CD4-positive, alpha-beta T cell treated with Interleukin-4 for 4 hours (primary cell): Measurements from ENCODE around the gene RB1.
"Not testable (repeated sequence)": the region's sequence is repeated elsewhere in the genome, so short reads cannot be mapped to it uniquely, and the experiment has no call there.

ENCODE experiments used
- DNase-seq: peaks from one replicate; pipeline ENCODE4 v3.0.0-alpha.2; 2020

The RB1 gene

DNA sequence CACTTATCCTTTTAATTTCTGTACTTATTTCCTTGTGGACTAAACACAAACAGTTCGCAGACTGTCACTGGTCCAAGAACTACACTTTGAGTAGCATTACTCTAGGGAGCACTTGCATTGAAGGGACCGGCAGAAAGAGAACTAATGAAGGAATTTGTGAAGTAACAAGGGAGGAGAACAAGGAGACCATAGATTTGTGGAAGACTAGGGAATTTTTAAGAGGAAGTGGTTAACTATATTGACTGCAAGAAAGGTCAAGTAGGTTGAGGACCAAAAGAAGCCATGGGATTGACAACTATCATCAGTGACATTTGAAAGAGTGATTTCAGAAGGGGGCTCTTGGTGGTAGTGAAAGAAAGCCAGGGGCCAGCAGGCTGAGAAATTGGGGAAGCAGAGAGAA lies 4.0 kb upstream of the RB1 start:
- no peak for DNase-seq

DNA sequence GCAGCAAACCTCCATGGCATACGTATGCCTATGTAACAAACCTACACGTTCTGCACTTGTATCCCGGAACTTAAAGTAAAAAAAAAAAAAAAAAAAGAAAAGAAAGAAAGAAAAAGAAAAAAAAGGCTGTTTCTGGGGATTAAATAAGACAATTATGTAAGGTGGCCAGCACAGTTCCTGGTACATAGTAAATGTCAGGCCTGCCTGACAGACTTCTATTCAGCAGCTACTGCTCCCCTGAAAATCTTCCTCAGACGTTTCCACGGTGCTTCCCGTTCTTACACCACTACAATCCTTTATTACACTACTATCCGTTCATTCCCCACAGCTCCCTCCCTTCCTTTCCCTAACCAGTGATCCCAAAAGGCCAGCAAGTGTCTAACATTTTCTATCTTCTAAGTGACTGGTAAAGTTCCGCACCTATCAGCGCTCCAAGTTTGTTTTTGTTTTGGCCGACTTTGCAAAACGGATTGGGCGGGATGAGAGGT lies 636 bp upstream of the RB1 start:
- peak; percentile 15 for DNase-seq

DNA sequence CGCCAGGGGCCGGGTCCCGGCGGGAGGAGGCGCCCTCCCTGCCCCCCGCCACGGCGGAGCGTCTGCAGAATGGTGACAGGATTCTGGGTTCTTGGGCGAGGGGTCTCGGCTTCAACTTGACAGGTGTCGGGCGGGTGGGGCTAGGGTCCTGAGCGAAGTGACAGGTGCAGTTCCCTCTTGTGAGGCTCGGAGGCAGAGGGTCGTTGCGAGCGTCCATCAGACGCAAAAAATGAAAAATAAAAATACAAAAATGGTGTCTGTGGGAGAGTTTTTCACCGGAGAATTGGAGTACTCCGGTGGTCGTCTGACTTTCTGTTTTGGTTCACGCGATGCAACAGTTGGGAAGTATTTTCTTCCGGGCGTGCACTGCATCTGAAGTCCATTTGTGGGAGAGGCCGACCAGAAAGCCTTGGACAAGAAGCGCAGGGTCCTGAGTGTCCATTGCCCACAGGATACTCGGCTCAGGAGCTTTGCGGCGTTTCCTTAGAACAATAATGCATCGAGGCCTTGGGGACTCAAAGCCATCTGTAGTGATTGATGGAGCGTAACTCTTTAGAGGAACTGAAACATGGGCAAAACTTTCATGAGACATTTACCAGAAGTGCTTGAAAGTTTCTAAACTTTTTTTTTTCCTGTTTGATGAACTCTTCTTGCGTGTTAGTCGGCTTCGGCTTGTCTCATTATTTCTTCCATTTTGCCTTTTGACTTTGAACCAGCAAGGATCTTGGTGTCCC lies 759 bp downstream of the RB1 start:
- DNase-seq: peak; percentile 24

DNA sequence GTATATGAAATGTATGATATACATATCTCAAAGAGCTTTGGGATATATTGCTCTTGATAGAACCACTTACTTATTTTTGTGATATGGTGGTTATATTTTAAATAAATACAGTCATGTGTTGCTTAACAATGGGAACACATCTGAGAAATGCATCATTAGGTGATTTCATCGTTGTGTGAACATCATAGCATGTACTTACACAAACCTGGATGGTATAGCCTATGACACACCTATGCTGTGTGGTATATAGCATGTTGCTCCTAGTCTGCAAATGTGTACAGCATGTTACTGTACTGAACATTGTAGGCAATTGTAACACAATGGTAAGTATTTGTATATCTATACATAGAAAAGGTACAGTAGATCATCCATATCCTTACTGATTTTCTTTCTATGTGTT lies 7.7 kb downstream of the RB1 start:
- no peak for DNase-seq

DNA sequence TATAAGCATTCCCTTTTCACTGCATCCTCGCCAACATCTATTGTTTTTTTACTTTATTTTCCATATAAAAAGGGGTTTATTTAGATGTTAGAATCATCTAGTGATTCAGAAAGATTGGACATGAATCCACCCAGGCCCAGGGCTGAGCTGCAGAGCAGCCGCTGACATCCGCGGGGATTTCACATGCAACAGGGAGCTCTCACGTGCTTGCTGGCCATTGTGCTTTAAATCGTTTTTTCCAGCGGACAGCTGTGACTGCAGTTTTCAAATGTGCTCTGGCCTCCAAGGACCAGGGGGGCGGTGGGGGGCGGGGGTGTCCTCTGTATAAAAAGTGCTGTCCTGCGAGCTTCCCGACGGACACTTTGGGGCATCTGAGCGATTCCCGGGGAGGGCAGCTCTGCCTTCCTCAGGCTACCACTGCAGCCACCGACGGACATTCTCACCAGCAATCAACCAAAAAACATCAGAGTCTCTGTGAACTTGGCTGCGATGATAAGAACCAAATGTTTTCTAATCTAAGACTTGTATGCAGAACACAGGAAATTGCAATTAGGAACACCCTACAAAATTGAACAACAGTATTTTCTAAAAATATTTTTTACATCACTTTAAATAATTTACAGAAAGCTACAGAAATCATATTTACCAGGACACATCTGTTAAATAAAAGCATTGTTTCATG lies 12.6 kb downstream of the RB1 start:
- DNase-seq: no peak

DNA sequence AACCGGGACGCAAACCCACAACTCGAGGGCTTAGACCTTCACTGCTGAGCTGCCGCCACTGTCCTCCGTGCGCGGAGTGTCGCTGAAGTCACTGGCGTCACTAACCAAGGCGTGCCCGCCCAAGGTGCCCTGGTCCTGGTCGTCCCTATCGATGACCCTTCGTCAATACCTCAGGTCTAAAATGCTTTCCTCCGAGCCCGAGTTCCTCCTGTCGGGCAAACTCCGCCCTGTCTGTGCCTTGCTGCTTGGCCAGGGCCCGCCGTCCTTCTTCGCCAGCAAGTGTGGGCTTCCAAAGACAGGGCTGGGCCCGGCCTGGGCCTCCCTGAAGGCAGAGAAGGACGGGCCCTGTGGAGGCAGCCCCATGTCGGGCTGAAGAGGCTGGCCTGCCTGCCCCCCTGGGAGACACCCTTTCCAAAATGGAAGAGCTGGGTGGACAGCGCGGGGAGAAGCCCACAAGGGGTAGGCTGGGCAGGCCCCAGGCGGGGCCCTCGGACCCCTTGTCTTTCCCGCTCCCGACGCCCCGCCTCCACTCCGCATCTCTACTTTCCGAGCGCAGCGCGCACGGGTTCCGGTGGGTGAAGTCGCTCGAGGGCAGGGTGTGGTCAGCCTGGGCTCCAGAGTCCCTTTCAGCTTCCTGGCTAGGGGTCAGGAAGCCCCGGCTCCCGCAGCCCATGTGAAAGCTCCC lies 13.4 kb downstream of the RB1 start:
- no peak for DNase-seq

DNA sequence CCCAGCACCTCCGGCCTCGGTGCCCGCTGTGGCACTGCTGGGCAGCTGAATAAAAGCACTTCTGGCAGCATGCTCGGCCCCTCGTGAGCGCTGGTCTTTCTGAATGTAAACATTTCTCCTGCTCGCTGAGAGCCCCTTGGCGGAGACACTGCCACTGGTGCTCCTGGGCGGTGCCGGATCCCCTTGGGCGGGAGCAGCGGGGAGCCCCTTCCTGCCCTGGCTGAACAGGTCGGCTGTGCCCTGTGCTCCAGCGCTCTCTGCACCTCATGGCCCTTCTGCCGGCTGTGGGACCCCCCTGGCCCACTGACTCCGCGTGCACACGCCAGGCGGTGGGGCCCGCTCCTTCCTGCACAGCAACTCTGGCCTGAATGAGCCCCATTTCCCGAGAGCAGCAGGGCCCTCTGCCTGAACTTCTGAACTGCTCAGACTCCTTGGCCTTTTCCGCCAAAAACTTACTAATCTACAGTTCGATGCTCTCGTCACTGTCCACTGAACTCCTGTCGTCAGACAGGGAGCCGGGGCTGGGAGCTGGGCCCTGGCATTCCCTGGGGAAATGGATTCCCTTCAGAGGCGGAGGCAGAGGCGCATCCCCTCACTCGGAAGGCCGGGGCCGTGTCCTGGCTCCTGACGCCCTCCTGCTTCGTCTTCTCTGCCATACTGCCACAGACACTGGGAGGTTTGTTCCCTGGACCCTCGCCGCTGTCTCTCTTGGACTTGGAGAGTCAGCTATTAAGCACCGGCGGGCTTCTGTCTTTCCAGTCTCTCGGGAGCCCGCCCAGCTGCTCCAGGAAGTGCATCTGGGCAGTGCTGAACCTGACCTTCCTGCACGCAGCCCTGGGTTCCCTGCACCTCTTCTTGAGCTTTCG lies 14.2 kb downstream of the RB1 start:
- no peak for DNase-seq

DNA sequence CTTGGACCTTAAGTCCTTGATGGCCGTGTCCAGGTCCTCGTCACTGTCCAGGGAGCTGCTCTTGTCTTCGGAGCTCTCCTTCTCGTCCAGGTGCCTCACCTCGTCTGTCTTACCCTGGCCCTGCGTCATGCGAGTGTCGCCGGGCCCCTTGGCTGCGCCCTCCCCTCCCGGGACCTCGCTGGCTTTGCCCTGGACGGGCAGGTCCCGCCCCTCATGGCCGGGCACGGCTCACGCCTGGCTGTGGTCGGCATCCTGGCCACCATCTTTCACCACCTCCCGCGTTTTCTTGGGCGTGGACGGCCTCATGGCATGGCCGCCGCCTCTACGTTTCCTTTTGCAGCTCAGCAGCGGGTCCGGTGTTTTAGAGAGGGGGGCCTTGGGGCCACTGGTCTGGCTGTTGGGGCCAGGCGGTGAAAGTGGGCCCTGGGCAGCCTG lies 14.8 kb downstream of the RB1 start:
- no peak for DNase-seq

DNA sequence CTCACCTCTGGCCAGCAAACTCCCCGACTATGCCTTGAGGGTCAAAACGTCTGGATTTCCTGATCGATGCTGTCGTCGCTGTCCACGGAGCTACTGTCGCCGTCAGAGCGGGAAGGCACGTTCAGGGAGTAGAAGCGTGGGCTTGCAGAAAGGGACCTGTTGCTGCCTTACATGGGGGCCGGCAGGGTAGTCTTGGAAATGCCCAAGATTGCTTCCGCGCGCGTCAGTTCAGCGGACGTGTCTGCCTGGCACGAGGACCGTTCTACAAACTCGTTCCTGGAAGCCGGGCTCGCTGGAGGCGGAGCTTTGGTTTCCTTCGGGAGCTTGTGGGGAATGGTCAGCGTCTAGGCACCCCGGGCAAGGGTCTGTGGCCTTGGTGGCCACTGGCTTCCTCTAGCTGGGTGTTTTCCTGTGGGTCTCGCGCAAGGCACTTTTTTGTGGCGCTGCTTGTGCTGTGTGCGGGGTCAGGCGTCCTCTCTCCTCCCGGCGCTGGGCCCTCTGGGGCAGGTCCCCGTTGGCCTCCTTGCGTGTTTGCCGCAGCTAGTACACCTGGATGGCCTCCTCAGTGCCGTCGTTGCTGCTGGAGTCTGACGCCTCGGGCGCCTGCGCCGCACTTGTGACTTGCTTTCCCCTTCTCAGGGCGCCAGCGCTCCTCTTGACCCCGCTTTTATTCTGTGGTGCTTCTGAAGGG lies 15.4 kb downstream of the RB1 start:
- no peak for DNase-seq

DNA sequence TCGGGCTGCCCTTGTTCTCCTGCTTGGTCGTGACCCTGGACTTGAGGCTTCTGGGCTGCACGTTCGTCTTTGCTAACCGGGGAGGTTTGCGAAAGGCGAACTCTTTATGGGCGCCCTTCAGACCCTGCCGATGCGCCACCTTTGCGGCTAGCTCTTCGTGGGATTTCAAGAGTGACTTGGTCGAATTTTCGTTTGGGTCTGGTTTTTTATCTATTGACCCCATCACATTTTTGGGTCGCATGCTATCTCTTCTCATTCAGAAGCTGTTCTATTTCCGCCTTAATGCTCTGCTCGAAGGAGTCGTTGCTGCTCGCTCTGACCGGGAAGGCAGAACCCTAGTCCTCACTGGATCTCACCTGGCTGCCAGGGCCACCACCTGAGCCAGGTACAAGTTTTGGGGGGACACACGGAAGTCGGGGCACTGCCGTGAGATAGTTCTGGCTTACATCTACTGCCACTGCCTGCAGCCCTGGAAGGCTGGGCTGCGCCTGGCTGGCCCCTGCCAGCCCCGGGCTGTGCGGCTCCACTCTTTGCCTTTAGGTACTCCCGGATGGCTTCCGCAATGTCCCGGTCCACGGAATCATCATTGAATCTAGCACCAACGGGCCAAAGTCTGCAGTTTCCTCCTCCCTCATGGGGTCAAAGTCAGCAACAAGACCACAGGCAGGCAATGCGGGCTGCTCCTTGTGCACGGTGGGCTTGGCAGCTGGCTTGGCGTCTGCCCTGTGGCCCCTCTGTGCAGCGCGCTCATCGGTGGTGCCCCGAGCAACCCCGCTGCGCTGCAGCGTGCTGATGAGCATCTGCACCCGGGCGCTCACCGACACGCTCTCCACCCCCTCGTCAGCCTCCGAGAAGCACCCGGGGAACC lies 16.2 kb downstream of the RB1 start:
- no peak for DNase-seq

DNA sequence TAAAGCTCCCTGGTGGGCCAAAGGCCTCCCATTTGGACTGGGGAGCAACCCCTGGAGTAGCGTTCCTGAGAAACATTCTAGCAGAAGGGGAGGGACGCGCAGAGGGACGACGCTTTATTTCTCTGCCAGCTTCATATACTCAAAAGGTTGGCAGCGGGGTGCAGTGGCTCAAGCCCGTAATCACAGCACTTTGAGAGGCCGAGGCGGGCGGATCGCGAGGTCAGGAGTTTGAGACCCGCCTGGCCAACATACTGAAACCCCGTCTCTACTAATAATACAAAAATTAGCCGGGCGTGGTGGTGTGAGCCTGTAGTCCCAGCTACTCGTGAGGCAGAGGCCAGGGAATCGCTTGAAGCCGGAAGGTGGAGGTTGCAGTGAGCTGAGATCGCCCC lies 16.8 kb downstream of the RB1 start:
- no peak for DNase-seq

DNA sequence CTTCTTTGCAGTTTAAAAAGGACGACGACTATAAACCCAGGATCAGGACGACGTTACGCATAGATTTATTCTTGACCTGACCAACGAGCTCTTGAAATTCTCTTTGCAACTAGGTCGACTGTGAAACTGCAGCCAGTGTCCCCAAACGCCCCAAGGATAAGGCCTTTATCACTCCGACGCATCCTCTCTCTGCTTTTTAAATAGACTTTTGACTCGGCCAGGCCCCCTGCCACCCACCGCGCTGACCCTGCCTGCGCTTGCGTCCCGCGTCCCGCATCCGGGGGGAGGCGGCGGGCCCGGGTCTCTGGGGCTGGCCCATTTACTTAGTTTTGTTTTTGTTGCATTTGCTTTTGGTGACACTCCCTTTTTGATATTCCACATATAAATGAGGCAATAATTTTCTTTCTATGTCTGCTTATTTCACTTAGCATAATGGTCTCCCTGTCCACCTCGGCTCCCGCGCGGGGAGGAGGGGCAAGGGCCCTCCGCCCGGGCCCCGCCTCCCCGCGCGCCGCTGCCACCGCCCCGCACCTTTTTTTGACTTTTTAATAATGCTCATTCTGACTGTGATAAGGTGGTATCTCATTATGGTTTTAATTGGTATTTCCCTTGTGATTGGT lies 17.4 kb downstream of the RB1 start:
- DNase-seq: no peak

DNA sequence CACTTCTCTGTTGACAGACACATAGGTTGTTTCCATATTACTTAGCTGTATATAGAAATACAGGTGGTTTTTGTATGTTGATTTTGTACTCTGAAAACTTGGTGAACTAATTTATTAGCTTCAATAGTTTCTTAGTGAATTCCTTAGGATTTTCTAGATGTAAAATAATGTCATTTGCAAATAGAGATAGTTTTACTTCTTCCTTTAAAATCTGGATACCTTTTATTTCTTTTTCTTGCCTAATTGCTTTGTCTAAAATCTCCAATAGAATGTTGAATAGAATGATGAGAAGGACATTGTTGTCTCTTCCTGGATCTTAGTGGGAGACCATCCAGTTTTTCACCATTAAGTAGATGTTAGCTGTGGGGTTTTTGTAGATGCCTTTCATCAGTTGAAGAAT lies 18.7 kb downstream of the RB1 start:
- no peak for DNase-seq

DNA sequence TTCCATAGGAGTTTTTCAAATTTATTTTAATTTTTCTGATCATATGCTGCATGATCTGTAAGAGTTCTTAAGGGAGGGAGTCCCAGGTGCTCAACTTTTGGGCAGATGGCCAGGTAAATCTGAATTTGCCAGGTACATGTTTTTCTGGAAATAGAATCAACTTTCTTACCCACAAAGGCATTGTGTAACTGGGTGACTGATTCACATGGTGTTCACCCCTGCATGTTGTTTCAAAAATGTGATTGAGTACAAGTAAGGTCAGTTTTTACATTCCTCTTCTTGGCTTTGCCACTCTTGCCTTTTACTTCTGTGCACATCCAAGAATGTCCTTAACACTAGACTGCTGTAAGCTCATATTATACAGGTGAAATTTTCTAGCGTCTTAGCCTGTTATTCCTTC lies 30.4 kb downstream of the RB1 start:
- no peak for DNase-seq

DNA sequence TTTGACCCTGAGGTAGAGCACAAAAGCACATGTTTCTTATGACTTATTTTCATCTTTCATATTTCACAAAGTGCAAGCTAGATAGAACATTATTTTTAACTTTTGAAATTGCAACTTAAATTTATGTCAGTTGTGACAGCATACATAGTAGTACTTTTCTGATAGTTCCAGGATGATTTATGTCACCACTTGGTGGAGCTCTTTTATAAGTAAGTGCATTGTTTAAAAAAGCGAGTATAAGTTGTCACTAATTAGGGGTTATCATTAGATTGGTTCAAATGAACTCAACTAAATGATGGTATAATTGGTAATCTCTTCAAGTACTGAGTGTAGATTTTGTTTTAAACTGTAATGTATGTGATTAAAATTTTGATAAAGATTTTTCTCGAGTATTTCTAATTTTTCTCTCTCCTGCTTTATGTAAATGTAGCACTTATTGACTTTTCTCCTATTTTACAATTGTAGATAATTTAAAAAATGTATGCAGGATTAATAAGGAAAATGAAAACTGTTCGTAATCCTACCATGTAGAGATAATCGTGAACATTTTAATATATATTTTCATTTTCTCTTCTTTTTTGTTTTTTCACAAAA lies 31.1 kb downstream of the RB1 start:
- DNase-seq: peak; percentile 65

DNA sequence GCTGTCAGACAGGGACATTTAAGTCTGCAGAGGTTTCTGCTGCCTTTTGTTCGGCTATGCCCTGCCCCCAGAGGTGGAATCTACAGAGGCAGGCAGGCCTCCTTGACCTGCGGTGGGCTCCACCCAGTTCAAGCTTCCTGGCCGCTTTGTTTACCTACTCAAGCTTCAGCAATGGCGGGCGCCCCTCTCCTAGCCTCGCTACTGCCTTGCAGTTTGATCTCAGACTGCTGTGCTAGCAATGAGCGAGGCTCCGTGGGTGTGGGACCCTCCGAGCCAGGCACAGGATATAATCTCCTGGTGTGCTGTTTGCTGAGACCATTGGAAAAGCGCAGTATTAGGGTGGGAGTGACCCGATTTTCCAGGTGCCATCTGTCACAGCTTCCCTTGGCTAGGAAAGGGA lies 35.6 kb downstream of the RB1 start:
- DNase-seq: not testable (repeated sequence)

DNA sequence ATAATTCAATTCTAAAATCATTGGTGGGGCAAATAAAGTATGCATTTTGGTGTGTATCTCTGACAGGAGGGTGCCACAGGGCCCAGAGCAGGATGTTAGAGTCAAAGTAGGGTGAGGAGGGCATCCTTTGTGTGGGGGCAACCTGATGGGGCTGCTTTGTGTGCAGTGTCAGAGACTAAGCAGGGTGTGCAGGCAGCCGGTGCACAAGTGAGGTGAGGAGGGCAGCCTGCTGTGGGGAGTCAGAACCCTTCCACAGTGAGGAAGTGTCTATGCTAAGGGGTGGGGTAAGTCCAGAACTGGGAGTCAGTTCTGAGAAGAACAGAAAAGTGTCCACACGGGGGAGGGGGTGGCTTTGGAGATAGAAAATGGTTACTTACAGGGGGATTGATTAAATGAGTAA lies 40.7 kb downstream of the RB1 start:
- no peak for DNase-seq

DNA sequence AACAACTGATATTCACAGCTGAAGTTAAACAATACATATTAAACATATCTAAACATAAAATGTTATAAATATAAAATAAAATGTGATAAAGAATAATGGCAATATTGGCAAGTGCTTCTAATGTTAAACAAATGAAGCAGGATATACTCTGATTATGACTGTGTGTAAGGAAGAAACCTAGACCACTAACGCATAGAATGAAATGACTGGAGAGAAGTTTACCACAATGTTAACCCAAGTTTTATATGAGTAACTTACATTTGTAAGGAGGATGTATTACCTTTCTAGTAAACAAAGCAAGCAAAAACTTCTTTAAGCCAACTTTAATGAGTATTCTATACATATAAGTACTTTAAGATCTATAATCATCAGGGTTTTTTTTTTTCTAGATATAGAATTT lies 43.0 kb downstream of the RB1 start:
- DNase-seq: no peak

DNA sequence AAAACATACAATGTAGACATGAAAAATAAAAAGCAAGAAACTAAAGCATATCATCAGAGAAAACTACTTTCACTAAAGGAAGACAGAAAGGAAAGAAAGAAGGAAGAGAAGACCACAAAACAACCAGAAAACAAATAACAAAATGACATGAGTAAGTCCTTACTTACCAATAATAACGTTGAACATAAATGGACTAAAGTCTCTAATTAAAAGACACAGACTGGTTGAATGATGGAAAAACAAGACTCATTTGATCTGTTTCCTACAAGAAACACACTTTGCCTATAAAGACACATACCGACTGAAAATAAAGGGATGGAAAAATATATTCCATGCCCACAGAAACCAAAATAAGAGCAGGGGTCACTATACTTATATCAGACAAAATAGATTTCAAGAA lies 46.0 kb downstream of the RB1 start:
- DNase-seq: no peak

DNA sequence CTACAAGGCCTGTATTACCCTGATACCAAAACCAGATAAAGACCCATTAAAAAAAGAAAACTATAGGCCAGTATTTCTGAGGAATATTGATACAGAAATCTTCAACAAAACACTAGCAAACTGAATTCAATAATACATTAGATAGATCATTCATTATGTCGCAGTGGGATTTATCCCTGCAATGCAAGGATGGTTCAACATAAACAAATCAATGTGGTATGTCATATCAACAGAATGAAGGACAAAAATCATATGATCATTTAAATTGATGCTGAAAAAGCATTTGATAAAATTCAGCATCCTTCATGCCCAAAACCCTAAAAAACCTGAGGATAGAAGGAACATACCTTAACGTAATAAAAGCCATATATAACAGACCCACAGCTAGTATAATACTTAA lies 50.0 kb downstream of the RB1 start:
- DNase-seq: no peak

DNA sequence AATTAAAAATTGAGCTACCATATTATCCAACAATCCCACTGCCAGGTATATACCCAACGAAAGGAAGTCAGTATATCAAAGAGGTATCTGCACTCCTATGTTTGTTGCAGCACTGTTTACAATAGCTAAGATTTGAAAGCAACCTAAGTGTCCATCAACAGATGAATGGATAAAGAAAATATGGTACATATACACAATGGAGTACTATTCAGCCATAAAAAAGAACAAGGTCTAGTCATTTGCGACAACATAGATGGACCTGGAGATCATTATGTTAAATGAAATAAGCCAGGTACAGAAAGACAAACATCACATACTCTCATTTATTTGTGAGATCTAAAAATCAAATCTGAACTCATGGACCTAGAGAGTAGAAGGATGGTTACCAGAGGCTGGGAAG lies 52.0 kb downstream of the RB1 start:
- not testable (repeated sequence) for DNase-seq
